K562 treated with DMSO at 1 percent for 24 hours (cell line): Measurements from ENCODE around the gene CCDC116. TPM values are rescaled to one million over a fixed set of nuclear protein-coding genes. Genes with fewer than 3 reads are reported as not detected.

Experiments used
- total RNA-seq: library from RNA; unstranded; fragments of 300-600 nt; gene quantifications from 2 replicates; pipeline ENCODE4 v1.2.3, GENCODE V29; 2022; ENCODE audit warnings: low read depth; ENCODE audit not compliant: insufficient read depth

The CCDC116 gene, protein sequence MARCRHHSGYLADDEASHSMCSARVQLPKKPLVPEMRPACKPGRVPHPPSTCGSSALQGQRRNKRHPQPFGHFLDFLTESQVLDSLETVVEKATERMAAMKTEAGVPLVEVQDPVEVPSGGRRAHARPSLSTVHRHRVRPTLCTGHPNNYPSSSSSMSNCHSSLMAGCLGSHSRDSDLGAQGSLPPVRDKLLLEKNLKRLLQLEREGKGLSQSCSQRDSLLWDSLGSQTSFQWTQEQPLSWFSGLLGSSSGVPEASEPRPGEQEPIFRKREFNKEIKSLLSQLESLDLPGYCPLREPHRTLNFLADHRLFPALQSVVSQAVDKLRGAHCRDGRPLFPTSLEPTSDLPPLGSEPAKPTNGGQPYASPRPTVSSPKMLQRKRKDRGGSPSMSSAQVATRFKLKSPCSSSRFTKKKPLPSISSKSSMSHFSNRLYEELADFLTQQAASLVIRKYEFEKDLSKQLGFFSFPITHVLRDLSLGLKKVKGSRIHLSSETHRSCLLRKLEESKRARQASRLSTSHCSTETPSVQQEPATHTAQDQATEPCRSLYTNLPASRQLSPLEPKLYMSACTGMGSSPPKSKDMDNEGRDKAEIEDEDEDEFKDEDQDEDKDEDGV
- 4.5 and 7.2 TPM in 2 replicates for total RNA-seq

GRCh38 chr22:21632237-21632895, at the start of gene CCDC116:
Gene CCDC116 (plus strand): TSS chr22:21632760. CDS start chr22:21633182, 422 bp downstream.

GRCh38 chr22:21629255-21630149, 3.1 kb upstream of the CCDC116 start, which contains the start of gene YDJC:
Gene YDJC (minus strand): TSS chr22:21630022. CDS start chr22:21630014, 8 bp downstream.

GRCh38 chr22:21641789-21642583, 9.4 kb downstream of the CCDC116 start, which contains the start of gene SDF2L1:
Gene SDF2L1 (plus strand): TSS chr22:21642302. CDS start chr22:21642337, 35 bp downstream.

Other genes starting within 250 kb of the CCDC116 start
- 1.5 and 1.6 TPM in 2 replicates for gene RIMBP3B, start 249.0 kb upstream of the CCDC116 start, total RNA-seq
- gene HIC2, start 215.4 kb upstream of the CCDC116 start, total RNA-seq, result 51.1 and 51.2 TPM in 2 replicates
- 30.5 and 31.5 TPM in 2 replicates for gene TMEM191C, start 165.4 kb upstream of the CCDC116 start, total RNA-seq
- 1.4 TPM in 2 replicates for gene RIMBP3C, start 81.3 kb upstream of the CCDC116 start, total RNA-seq
- gene UBE2L3, start 65.0 kb upstream of the CCDC116 start, total RNA-seq, result 200 and 225 TPM in 2 replicates
- 545 and 654 TPM in 2 replicates for gene YDJC, start 2.7 kb upstream of the CCDC116 start, total RNA-seq
- gene SDF2L1, start 9.5 kb downstream of the CCDC116 start, total RNA-seq, result 861 and 964 TPM in 2 replicates
- gene PPIL2, start 33.3 kb downstream of the CCDC116 start, total RNA-seq, result 133 and 134 TPM in 2 replicates
- 10.2 and 21.3 TPM in 2 replicates for gene YPEL1, start 103.0 kb downstream of the CCDC116 start, total RNA-seq
- 306 and 321 TPM in 2 replicates for gene MAPK1, start 234.9 kb downstream of the CCDC116 start, total RNA-seq